Activated naive CD8-positive, alpha-beta T cell treated with anti-CD3 and anti-CD28 coated beads, Interleukin-2, amount 50 U/mL, for 24 hours (primary cell): Measurements from ENCODE around the gene RIC8B.

Experiments
- ATAC-seq: fragments of 150-1000 bp; cut with Tn5 transposase; one replicate; pipeline ENCODE4 v1.10.0; 2021
- DNase-seq: peaks from one replicate; pipeline ENCODE4 v3.0.0; 2021
- H3K27ac Mint-ChIP-seq: one replicate; pipeline ENCODE4 v1.8.0; 2021; ENCODE audit warnings: mild to moderate bottlenecking, mixed read lengths
- H3K27me3 Mint-ChIP-seq: one replicate; pipeline ENCODE4 v1.8.0; 2021; ENCODE audit warnings: mixed read lengths
- H3K36me3 Mint-ChIP-seq: one replicate; pipeline ENCODE4 v1.8.0; 2021; ENCODE audit warnings: low read depth, mixed read lengths
- H3K4me1 Mint-ChIP-seq: one replicate; pipeline ENCODE4 v1.8.0; 2021; ENCODE audit warnings: mixed read lengths
- H3K4me3 Mint-ChIP-seq: one replicate; pipeline ENCODE4 v1.8.0; 2021; ENCODE audit warnings: mild to moderate bottlenecking, moderate library complexity, mixed read lengths
- H3K9me3 Mint-ChIP-seq: one replicate; pipeline ENCODE4 v1.8.0; 2021; ENCODE audit warnings: mixed read lengths

RIC8B gene

DNA sequence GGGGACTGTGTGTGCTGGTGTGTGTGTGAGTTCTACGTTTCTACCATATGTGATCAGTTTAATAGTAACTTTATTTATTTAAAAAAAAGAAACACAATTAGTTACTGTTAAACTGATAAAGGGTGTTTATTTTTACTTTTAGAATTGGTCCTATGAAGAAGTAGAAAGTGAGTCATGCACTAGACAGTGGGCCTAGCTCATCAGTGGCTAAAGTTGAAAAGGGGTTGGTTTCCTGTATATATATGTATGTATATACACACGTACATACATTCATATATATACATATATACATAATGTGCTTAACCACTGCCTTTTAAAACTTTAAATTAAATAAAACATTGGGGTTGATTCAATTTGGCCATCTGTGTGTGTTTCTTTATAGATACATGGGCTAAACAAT is 112.5 kb downstream of the RIC8B start:
- Mint-ChIP-seq H3K27me3 (peaks cover 1% of the 10 kb centered on the region), H3K9me3 (no peaks in the 10 kb centered on the region), H3K4me1 (no peaks in the 10 kb centered on the region), H3K36me3 (peaks cover 4% of the 10 kb centered on the region), H3K4me3 (no peak overlapping the region), H3K27ac (no peak overlapping the region)
- DNase-seq (no peak), ATAC-seq (no peak)

GRCh38 chr12:106888348-106888970 is 114.0 kb downstream of the RIC8B start:
- peaks cover 5% of the 10 kb centered on the region for H3K27me3 Mint-ChIP-seq
- H3K36me3 Mint-ChIP-seq, result peaks cover 4% of the 10 kb centered on the region
- H3K4me1 Mint-ChIP-seq, result no peaks in the 10 kb centered on the region
- H3K9me3 Mint-ChIP-seq, result no peaks in the 10 kb centered on the region
- H3K27ac Mint-ChIP-seq, result no peak overlapping the region
- ATAC-seq, result no peak
- DNase-seq, result no peak
- no peak overlapping the region for H3K4me3 Mint-ChIP-seq

- ATAC-seq, result no peak
- no peak for DNase-seq
- no peak overlapping the region for H3K27ac Mint-ChIP-seq
- peaks cover 1% of the 10 kb centered on the region for H3K36me3 Mint-ChIP-seq
- no peak overlapping the region for H3K4me3 Mint-ChIP-seq
- H3K27me3 Mint-ChIP-seq, result peaks cover 5% of the 10 kb centered on the region
- H3K9me3 Mint-ChIP-seq, result no peaks in the 10 kb centered on the region
- H3K4me1 Mint-ChIP-seq, result no peaks in the 10 kb centered on the region
Observed at GRCh38 chr12:106889326-106889725, 114.8 kb downstream of the RIC8B start.

DNA sequence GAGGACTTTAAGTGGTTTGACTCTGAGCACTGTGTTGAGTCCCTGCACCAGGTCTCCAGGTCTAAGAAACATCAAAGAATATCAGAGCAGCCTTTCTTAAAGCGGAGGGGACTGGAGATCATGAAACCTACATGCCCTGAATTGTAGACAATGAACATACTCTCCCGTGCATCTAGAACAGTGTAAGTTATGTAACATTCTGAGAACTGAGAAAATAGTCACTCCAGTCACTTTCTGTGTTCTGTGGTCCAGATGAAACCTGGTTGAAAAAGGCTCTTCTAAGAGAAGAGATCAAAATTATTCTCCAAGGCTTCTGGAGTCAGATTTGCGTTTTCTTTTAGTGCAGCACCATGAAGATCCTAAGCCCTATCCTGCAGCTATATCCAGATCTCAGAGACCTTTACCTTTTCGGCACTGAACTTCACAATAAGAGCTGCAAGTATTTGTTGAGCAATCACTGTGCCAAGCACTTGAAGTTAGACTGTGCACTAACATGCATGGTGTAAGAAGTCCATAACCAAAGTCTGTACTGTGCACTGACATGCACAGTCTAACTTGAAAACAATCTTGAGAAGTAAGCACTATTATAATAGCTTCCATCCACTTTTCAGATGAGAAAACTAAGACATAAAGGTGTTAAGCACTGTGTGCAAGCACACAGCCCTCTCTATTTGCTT is 115.6 kb downstream of the RIC8B start:
- Mint-ChIP-seq H3K4me3 (no peak overlapping the region), H3K27ac (no peak overlapping the region), H3K4me1 (no peaks in the 10 kb centered on the region), H3K9me3 (no peaks in the 10 kb centered on the region), H3K27me3 (peaks cover 5% of the 10 kb centered on the region), H3K36me3 (no peaks in the 10 kb centered on the region)
- ATAC-seq (no peak), DNase-seq (no peak)

DNA sequence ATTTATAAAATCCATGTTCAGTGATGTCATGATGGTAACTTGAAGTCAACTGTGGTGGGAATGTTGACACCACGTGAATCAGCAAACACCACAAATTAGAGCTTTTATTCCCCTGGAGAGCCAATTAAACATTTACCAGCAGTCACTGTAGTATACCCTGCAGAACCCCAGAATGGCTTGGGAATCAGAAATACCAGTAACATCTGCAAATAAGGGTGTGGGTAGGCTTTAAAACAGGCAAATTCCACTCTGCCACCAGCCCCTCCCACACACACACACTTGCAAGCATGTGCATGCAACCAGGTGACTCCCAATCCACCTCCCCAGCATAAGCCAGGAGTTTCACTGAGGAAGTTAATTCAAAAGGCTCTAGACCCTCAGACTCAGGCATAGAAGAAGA is 117.6 kb downstream of the RIC8B start:
- Mint-ChIP-seq H3K36me3 (no peaks in the 10 kb centered on the region), H3K4me3 (no peak overlapping the region), H3K27ac (no peak overlapping the region), H3K27me3 (peaks cover 8% of the 10 kb centered on the region), H3K4me1 (no peaks in the 10 kb centered on the region), H3K9me3 (no peaks in the 10 kb centered on the region)
- DNase-seq, result no peak
- no peak for ATAC-seq

- ATAC-seq (no peak), DNase-seq (no peak)
- Mint-ChIP-seq H3K4me3 (no peak overlapping the region), H3K9me3 (no peaks in the 10 kb centered on the region), H3K36me3 (no peaks in the 10 kb centered on the region), H3K27ac (no peak overlapping the region), H3K27me3 (peaks cover 8% of the 10 kb centered on the region), H3K4me1 (no peaks in the 10 kb centered on the region)
Observed at GRCh38 chr12:106893451-106893850, 119.0 kb downstream of the RIC8B start.

DNA sequence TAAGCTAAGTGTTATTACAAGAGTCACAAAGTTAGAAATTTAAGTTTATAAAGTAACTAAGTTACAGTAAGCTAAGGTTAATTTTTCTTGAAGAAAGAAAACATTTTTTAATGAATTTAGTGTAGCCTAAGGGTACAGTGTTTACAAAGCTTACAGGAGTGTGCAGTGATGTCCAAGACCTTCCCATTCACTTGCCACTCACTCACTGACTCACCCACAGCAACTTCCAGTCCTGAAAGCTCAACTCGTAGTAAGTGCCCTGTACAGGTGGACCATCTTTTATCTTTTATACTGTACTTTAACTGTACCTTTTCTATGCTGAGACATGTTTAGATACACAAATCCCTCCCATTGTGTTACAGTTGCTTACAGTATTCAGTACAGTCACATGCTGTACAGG is 120.3 kb downstream of the RIC8B start:
- Mint-ChIP-seq H3K4me1 (no peaks in the 10 kb centered on the region), H3K4me3 (no peak overlapping the region), H3K9me3 (no peaks in the 10 kb centered on the region), H3K27me3 (peaks cover 11% of the 10 kb centered on the region), H3K27ac (no peak overlapping the region), H3K36me3 (no peaks in the 10 kb centered on the region)
- DNase-seq, result no peak
- ATAC-seq, result no peak

GRCh38 chr12:106896603-106897002 is 122.1 kb downstream of the RIC8B start:
- H3K9me3 Mint-ChIP-seq, result no peaks in the 10 kb centered on the region
- H3K4me1 Mint-ChIP-seq, result no peaks in the 10 kb centered on the region
- H3K4me3 Mint-ChIP-seq, result no peak overlapping the region
- H3K27me3 Mint-ChIP-seq, result peaks cover 22% of the 10 kb centered on the region
- DNase-seq (no peak), ATAC-seq (no peak)
- no peak overlapping the region for H3K27ac Mint-ChIP-seq
- H3K36me3 Mint-ChIP-seq, result no peaks in the 10 kb centered on the region

- Mint-ChIP-seq H3K27ac (no peak overlapping the region), H3K9me3 (no peaks in the 10 kb centered on the region), H3K4me1 (no peaks in the 10 kb centered on the region), H3K27me3 (peaks cover 25% of the 10 kb centered on the region), H3K36me3 (no peaks in the 10 kb centered on the region), H3K4me3 (no peak overlapping the region)
- DNase-seq, result no peak
- ATAC-seq, result no peak
Observed at GRCh38 chr12:106897082-106897481, 122.6 kb downstream of the RIC8B start.

GRCh38 chr12:106897981-106898901 is 123.8 kb downstream of the RIC8B start:
- no peak overlapping the region for H3K27ac Mint-ChIP-seq
- no peak for ATAC-seq
- no peak for DNase-seq
- H3K36me3 Mint-ChIP-seq, result no peaks in the 10 kb centered on the region
- peaks cover 29% of the 10 kb centered on the region for H3K27me3 Mint-ChIP-seq
- H3K9me3 Mint-ChIP-seq, result no peaks in the 10 kb centered on the region
- H3K4me1 Mint-ChIP-seq, result peaks cover 3% of the 10 kb centered on the region
- H3K4me3 Mint-ChIP-seq, result no peak overlapping the region

DNA sequence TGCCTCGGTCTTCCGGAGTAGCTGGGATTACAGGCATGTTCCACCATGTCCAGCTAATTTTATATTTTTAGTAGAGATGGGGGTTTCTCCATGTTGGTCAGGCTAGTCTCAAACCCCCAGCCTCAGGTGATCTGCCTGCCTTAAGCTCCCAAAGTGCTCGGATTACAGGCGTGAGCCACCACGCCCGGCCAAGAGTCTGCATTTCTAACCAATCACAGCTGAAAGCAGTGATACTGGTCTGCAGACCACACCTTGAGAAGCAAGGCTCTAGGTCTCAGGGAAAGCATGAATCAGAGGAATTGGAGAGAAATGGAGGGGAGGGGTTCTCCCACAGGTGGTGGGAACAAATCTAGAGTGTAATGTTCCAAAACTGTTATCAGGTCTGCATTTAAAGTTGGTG is 126.1 kb downstream of the RIC8B start:
- ATAC-seq (no peak), DNase-seq (no peak)
- Mint-ChIP-seq H3K27me3 (peaks cover 44% of the 10 kb centered on the region), H3K27ac (no peak overlapping the region), H3K4me3 (no peak overlapping the region), H3K36me3 (no peaks in the 10 kb centered on the region), H3K9me3 (no peaks in the 10 kb centered on the region), H3K4me1 (peaks cover 6% of the 10 kb centered on the region)

- Mint-ChIP-seq H3K4me3 (no peak overlapping the region), H3K4me1 (peaks cover 6% of the 10 kb centered on the region), H3K36me3 (no peaks in the 10 kb centered on the region), H3K27ac (no peak overlapping the region), H3K27me3 (peaks cover 47% of the 10 kb centered on the region), H3K9me3 (no peaks in the 10 kb centered on the region)
- no peak for DNase-seq
- ATAC-seq, result no peak
Observed at GRCh38 chr12:106901276-106901675, 126.8 kb downstream of the RIC8B start.

- Mint-ChIP-seq H3K36me3 (no peaks in the 10 kb centered on the region), H3K9me3 (no peaks in the 10 kb centered on the region), H3K4me1 (peaks cover 6% of the 10 kb centered on the region), H3K27me3 (peaks cover 53% of the 10 kb centered on the region), H3K27ac (no peak overlapping the region), H3K4me3 (no peak overlapping the region)
- DNase-seq (no peak), ATAC-seq (no peak)
Observed at GRCh38 chr12:106902053-106902452, 127.6 kb downstream of the RIC8B start.

DNA sequence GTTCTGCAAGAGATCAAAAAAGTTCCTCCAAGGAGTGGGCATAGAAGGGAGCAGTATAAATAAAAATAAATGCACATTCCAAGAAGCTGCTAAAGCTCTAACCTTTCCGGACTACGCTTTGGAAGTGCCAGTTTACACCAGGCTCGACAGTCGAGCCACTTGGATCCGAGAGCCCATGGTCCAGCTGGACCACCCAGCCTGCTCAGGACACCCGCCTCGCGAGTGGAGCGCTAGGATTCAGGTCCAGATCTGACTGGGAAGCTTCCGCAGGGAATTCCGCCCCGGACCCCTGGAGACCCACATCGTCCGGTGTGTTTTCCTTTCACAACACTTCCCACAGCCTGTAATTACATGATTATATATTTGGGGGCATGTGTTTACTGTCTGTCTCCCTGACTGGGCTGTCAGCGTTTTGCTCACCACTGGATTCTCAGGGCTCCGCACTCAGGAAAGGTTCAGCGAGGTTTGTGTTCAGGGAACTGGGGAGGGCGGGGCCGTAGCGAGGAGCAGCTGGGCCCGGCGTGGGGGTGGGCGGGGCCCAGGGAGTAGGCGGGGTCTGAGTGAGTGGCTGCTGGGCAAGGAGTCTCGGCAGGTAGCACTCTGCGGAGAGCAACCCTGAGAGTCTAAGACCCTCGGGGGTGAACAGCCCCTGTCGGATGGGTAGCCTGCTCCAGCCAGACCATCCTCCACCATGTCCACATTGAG is 128.9 kb downstream of the RIC8B start:
- peaks cover 6% of the 10 kb centered on the region for H3K4me1 Mint-ChIP-seq
- peak overlapping the region; percentile 52 for H3K4me3 Mint-ChIP-seq
- DNase-seq (peak; percentile 79), ATAC-seq (peak; percentile 94)
- H3K27ac Mint-ChIP-seq, result no peak overlapping the region
- H3K9me3 Mint-ChIP-seq, result no peaks in the 10 kb centered on the region
- peaks cover 60% of the 10 kb centered on the region for H3K27me3 Mint-ChIP-seq
- H3K36me3 Mint-ChIP-seq, result no peaks in the 10 kb centered on the region
